ENCODE measurements around the gene CBL. TPM values are rescaled to one million over a fixed set of nuclear protein-coding genes. Genes with fewer than 3 reads are reported as not detected.

The CBL gene
- total RNA-seq, 4 donors from 2014 or later: 9.9 to 14.2 (median 12.4) TPM

DNA sequence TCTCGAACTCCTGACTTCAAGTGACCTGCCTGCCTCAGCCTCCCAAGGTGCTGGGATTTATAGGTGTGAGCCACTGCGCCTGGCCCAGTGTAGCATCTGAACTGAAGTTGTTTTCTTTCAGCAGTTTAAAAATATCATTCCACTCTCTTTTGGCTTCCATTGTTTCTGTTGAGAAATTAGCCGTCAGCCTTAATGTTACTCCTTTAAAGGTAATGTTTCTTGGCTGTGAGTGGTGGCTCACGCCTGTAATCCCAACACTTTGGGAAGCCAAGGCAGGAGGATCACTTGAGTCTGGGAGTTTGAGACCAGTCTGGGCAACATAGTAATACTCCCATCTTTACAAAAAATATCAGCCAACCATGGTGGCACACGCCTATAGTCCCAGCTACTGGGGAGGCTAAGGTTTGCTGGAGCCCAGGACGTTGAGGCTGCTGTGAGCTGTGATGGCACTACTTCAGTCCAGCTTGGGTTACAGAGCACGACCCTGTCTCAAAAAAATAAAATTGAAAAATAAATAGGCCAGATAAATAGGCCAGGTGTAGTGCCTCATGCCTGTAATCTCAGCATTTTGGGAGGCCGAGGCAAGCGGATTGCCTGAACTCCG lies 84.9 kb downstream of the CBL start:
- no peak for TF ChIP-seq POLR2A (IDR thresholded peaks at IDR 0.05)
- TF ChIP-seq, protein P1, sequence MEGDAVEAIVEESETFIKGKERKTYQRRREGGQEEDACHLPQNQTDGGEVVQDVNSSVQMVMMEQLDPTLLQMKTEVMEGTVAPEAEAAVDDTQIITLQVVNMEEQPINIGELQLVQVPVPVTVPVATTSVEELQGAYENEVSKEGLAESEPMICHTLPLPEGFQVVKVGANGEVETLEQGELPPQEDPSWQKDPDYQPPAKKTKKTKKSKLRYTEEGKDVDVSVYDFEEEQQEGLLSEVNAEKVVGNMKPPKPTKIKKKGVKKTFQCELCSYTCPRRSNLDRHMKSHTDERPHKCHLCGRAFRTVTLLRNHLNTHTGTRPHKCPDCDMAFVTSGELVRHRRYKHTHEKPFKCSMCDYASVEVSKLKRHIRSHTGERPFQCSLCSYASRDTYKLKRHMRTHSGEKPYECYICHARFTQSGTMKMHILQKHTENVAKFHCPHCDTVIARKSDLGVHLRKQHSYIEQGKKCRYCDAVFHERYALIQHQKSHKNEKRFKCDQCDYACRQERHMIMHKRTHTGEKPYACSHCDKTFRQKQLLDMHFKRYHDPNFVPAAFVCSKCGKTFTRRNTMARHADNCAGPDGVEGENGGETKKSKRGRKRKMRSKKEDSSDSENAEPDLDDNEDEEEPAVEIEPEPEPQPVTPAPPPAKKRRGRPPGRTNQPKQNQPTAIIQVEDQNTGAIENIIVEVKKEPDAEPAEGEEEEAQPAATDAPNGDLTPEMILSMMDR (IDR thresholded peaks at IDR 0.05): no peak

DNA sequence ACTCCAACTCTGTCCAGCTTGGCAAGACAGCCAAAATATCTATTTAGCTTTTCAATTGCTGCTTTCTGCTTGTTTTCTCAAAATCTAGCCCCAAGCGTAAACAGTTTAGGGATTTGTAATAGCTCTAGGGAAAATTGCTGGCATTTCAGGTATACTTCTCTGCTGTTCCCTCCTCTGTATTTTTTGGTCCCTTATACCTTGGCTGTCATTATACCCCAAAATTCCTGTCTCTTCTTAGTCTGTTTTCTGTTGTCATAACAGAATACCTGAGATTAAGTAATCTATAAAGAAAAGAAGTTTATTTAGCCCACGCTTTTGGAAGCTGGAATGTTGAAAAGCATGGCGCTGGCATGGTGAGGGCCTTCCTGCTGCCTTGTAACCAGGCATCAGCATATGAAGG lies 87.3 kb downstream of the CBL start:
- DNase-seq: no peak
- no peak overlapping the region for H3K4me3 ChIP-seq
- TF ChIP-seq, protein P1 (IDR thresholded peaks at IDR 0.05): no peak
- TF ChIP-seq POLR2A (IDR thresholded peaks at IDR 0.05): no peak
- peaks cover 0 to 6% (median 0%) of the 10 kb centered on the region in 3 donors for H3K4me1 ChIP-seq
- peaks cover 0 to 78% (median 4%) of the 10 kb centered on the region in 3 donors for H3K36me3 ChIP-seq
- H3K27me3 ChIP-seq: no peaks in the 10 kb centered on the region
- intact Hi-C loops (cut with DNase I): loop anchor here (10.0 kb wide), 1 partner anchor 89 kb away; the partner anchor contains the start of gene CBL
- peaks cover 0 to 17% (median 8%) of the 10 kb centered on the region in 3 donors for H3K9me3 ChIP-seq
- H3K27ac ChIP-seq: no peak overlapping the region
- 93 to 95% methylated on average over 3 of the region's 3 CpGs for WGBS, 2 donors

More for the DNA sequence above, 84.9 kb downstream of the CBL start:
- DNase-seq: no peak
- Histone ChIP-seq H3K9me3 (peaks cover 0 to 17% (median 8%) of the 10 kb centered on the region in 3 donors), H3K4me3 (no peak overlapping the region), H3K4me1 (no peaks in the 10 kb centered on the region), H3K27ac (no peak overlapping the region), H3K27me3 (no peaks in the 10 kb centered on the region), H3K36me3 (peaks cover 0 to 80% (median 0%) of the 10 kb centered on the region in 3 donors)
- intact Hi-C loops (cut with DNase I): loop anchor here (10.0 kb wide), 1 partner anchor 86 kb away; the partner anchor contains the start of gene CBL
- WGBS, 2 donors: 96 to 99% methylated on average over 9 to 10 of the region's 10 CpGs

DNA sequence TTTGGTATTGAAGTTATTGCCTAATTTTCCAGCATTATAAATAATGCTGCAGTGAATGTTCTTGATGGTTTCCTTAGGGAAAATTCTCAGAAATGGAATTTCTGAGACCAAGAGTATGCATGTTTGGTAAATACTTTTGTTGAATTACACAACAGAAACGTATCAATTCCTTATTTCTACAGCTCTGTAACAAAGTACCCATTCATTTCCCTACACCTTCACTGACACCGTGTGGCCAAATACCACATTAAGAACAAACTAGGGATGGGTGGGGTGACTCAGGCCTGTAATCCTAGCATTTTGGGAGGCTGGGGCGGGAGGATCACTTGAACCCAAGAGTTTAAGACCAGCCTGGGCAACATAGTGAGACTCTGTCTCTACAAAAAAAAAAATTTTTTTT lies 89.0 kb downstream of the CBL start:
- Histone ChIP-seq H3K9me3 (peaks cover 0 to 13% (median 8%) of the 10 kb centered on the region in 3 donors), H3K36me3 (peaks cover 6 to 81% (median 6%) of the 10 kb centered on the region in 3 donors), H3K4me3 (no peak overlapping the region), H3K27me3 (no peaks in the 10 kb centered on the region), H3K4me1 (peaks cover 0 to 6% (median 0%) of the 10 kb centered on the region in 3 donors), H3K27ac (no peak overlapping the region)
- 56% methylated on average over 3 of the region's 3 CpGs for WGBS, 2 donors
- DNase-seq: no peak
- intact Hi-C loops (cut with DNase I): loop anchor here (10.0 kb wide), 1 partner anchor 90 kb away; the partner anchor contains the start of gene CBL
- TF ChIP-seq POLR2A (IDR thresholded peaks at IDR 0.05): no peak
- TF ChIP-seq, protein P1 (IDR thresholded peaks at IDR 0.05): no peak

DNA sequence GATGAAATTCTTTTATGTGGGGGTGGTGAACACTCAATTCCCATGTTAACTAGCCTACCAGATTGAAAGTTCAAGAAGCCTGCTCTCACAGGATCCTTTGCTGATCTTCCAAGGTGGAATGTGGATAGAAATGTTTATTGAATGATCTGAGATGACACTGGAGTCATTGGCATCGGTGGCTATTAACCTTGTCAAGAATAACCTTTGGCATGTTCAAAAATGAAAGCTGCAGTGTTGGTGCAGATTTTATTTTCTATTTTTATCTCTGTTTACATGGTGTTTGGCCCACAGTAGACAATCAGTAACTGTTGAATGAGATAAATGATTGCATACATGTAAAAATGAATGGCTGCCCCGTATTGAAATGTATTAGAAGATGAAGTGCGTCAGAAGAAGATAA lies 91.8 kb downstream of the CBL start:
- H3K27ac ChIP-seq: peak overlapping the region in 3 of 4 donors; percentile 18 to 47 (median 26)
- TF ChIP-seq, protein P1 (IDR thresholded peaks at IDR 0.05): no peak
- no peak for TF ChIP-seq POLR2A (IDR thresholded peaks at IDR 0.05)
- H3K27me3 ChIP-seq: no peaks in the 10 kb centered on the region
- H3K36me3 ChIP-seq: peaks cover 6 to 83% (median 11%) of the 10 kb centered on the region in 3 donors
- H3K4me1 ChIP-seq: peaks cover 0 to 22% (median 7%) of the 10 kb centered on the region in 3 donors
- intact Hi-C loops (cut with DNase I): loop anchor here (10.0 kb wide), 1 partner anchor 93 kb away; the partner anchor contains the start of gene CBL
- DNase-seq: no peak
- no peak overlapping the region for H3K4me3 ChIP-seq
- H3K9me3 ChIP-seq: no peaks in the 10 kb centered on the region
- 83 to 88% methylated on average over 3 of the region's 3 CpGs for WGBS, 2 donors

DNA sequence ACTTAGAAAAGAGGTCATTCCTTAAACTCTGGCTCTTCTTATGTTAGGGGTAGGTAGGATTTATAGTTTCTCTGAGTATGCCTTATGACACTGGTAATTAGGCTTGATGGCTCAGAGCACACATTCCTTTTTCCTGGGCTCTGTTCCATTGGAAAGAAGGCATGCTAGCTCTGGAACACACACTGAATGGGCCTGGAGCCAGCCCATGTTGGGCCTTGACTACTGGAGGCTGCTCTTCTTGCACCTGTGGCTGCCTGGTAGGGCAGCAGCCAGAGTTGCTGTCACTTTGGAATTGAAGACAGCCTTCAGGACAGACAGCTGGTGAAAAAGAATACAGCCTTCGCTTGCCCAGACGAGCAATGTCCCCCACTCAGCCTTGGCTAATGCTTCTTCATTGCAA lies 92.6 kb downstream of the CBL start:
- Histone ChIP-seq H3K4me3 (no peak overlapping the region), H3K27me3 (no peaks in the 10 kb centered on the region), H3K36me3 (peaks cover 6 to 83% (median 14%) of the 10 kb centered on the region in 3 donors), H3K27ac (peak overlapping the region in 3 of 4 donors; percentile 18 to 47 (median 26)), H3K4me1 (peaks cover 0 to 22% (median 7%) of the 10 kb centered on the region in 3 donors), H3K9me3 (no peaks in the 10 kb centered on the region)
- 75 to 82% methylated on average over 2 of the region's 2 CpGs for WGBS, 2 donors
- TF ChIP-seq POLR2A (IDR thresholded peaks at IDR 0.05): no peak
- TF ChIP-seq, protein P1 (IDR thresholded peaks at IDR 0.05): no peak
- no peak for DNase-seq
- intact Hi-C loops (cut with DNase I): loop anchor here (10.0 kb wide), 1 partner anchor 94 kb away; the partner anchor contains the start of gene CBL
